Measurements from ENCODE around the gene NACAD. TPM values are rescaled to one million over a fixed set of nuclear protein-coding genes. Genes with fewer than 3 reads are reported as not detected.

NACAD gene
- total RNA-seq, 1 donor from 2014 or later = 21.6 TPM

- no peaks in the 10 kb centered on the region for H3K27me3 Mint-ChIP-seq (ENCODE audit: low read depth, unreplicated experiment)
- no peak overlapping the region for H3K27ac Mint-ChIP-seq (ENCODE audit: unreplicated experiment)
- no peaks in the 10 kb centered on the region for H3K9me3 Mint-ChIP-seq (ENCODE audit: unreplicated experiment)
- H3K4me1 ChIP-seq (ENCODE audit: insufficient read depth, low read length) = no peaks in the 10 kb centered on the region
- no peak overlapping the region for H3K27ac ChIP-seq (ENCODE audit: low read depth, low read length)
- no peak for TF ChIP-seq CTCF (IDR thresholded peaks at IDR 0.05; ENCODE audit: insufficient read depth, low read depth, low read length)
- no peak for TF ChIP-seq EZH2 (IDR thresholded peaks at IDR 0.05; ENCODE audit: insufficient read depth, low read length)
- H3K9me3 ChIP-seq (ENCODE audit: insufficient read depth, low read depth, low read length) = no peaks in the 10 kb centered on the region
- DNase-seq (ENCODE audit: low read depth) (no peak), FAIRE-seq (no peak)
- H3K36me3 Mint-ChIP-seq (ENCODE audit: low read depth, unreplicated experiment) = peaks cover 15% of the 10 kb centered on the region
- no peaks in the 10 kb centered on the region for H3K27me3 ChIP-seq (ENCODE audit: insufficient read depth, low read length)
- H3K4me3 ChIP-seq (ENCODE audit: insufficient read depth, low read depth, low read length) = no peak overlapping the region
- no peak overlapping the region for H2AFZ ChIP-seq (ENCODE audit: low read depth, low read length)
- no peak overlapping the region for H3K4me2 ChIP-seq (ENCODE audit: low read length)
- no peaks in the 10 kb centered on the region for H3K36me3 ChIP-seq (ENCODE audit: insufficient read depth, low read length)
- no peak overlapping the region for H3K9ac ChIP-seq (ENCODE audit: low read length)
- no peaks in the 10 kb centered on the region for H3K4me1 Mint-ChIP-seq (ENCODE audit: low read depth, unreplicated experiment)
- peaks cover 6% of the 10 kb centered on the region for H4K20me1 ChIP-seq (ENCODE audit: insufficient read depth, low read length)
- no peak overlapping the region for H3K4me3 Mint-ChIP-seq (ENCODE audit: unreplicated experiment)
- H3K79me2 ChIP-seq (ENCODE audit: insufficient read depth, low read length) = no peaks in the 10 kb centered on the region
Measured at GRCh38 chr7:45082031-45082830, 6.5 kb downstream of the NACAD start.

- Histone ChIP-seq H4K20me1 (ENCODE audit: insufficient read depth, low read length) (peaks cover 6% of the 10 kb centered on the region), H3K4me1 (ENCODE audit: insufficient read depth, low read length) (no peaks in the 10 kb centered on the region), H3K4me2 (ENCODE audit: low read length) (no peak overlapping the region), H3K9me3 (ENCODE audit: insufficient read depth, low read depth, low read length) (no peaks in the 10 kb centered on the region), H3K36me3 (ENCODE audit: insufficient read depth, low read length) (no peaks in the 10 kb centered on the region), H3K9ac (ENCODE audit: low read length) (no peak overlapping the region), H3K79me2 (ENCODE audit: insufficient read depth, low read length) (no peaks in the 10 kb centered on the region), H3K4me3 (ENCODE audit: insufficient read depth, low read depth, low read length) (no peak overlapping the region), H3K27ac (ENCODE audit: low read depth, low read length) (no peak overlapping the region), H3K27me3 (ENCODE audit: insufficient read depth, low read length) (no peaks in the 10 kb centered on the region), H2AFZ (ENCODE audit: low read depth, low read length) (no peak overlapping the region)
- H3K4me1 Mint-ChIP-seq (ENCODE audit: low read depth, unreplicated experiment) = no peaks in the 10 kb centered on the region
- H3K36me3 Mint-ChIP-seq (ENCODE audit: low read depth, unreplicated experiment) = peaks cover 13% of the 10 kb centered on the region
- TF ChIP-seq CTCF (IDR thresholded peaks at IDR 0.05; ENCODE audit: insufficient read depth, low read depth, low read length) (no peak), EZH2 (IDR thresholded peaks at IDR 0.05; ENCODE audit: insufficient read depth, low read length) (no peak)
- no peak overlapping the region for H3K27ac Mint-ChIP-seq (ENCODE audit: unreplicated experiment)
- no peak for DNase-seq (ENCODE audit: low read depth)
- no peaks in the 10 kb centered on the region for H3K9me3 Mint-ChIP-seq (ENCODE audit: unreplicated experiment)
- no peak for FAIRE-seq
- no peak overlapping the region for H3K4me3 Mint-ChIP-seq (ENCODE audit: unreplicated experiment)
- H3K27me3 Mint-ChIP-seq (ENCODE audit: low read depth, unreplicated experiment) = no peaks in the 10 kb centered on the region
Measured at GRCh38 chr7:45081670-45081974, 7.1 kb downstream of the NACAD start.

- H3K27ac ChIP-seq (ENCODE audit: low read depth, low read length) = no peak overlapping the region
- no peak overlapping the region for H3K4me3 ChIP-seq (ENCODE audit: insufficient read depth, low read depth, low read length)
- no peaks in the 10 kb centered on the region for H3K36me3 ChIP-seq (ENCODE audit: insufficient read depth, low read length)
- H3K4me2 ChIP-seq (ENCODE audit: low read length) = no peak overlapping the region
- H3K27me3 ChIP-seq (ENCODE audit: insufficient read depth, low read length) = no peaks in the 10 kb centered on the region
- no peak overlapping the region for H2AFZ ChIP-seq (ENCODE audit: low read depth, low read length)
- no peaks in the 10 kb centered on the region for H3K4me1 Mint-ChIP-seq (ENCODE audit: low read depth, unreplicated experiment)
- no peaks in the 10 kb centered on the region for H3K4me1 ChIP-seq (ENCODE audit: insufficient read depth, low read length)
- FAIRE-seq (no peak), DNase-seq (ENCODE audit: low read depth) (no peak)
- H3K4me3 Mint-ChIP-seq (ENCODE audit: unreplicated experiment) = no peak overlapping the region
- TF ChIP-seq EZH2 (IDR thresholded peaks at IDR 0.05; ENCODE audit: insufficient read depth, low read length) = no peak
- TF ChIP-seq CTCF (IDR thresholded peaks at IDR 0.05; ENCODE audit: insufficient read depth, low read depth, low read length) = no peak
- peaks cover 6% of the 10 kb centered on the region for H4K20me1 ChIP-seq (ENCODE audit: insufficient read depth, low read length)
- H3K9ac ChIP-seq (ENCODE audit: low read length) = no peak overlapping the region
- no peaks in the 10 kb centered on the region for H3K27me3 Mint-ChIP-seq (ENCODE audit: low read depth, unreplicated experiment)
- H3K9me3 Mint-ChIP-seq (ENCODE audit: unreplicated experiment) = no peaks in the 10 kb centered on the region
- H3K79me2 ChIP-seq (ENCODE audit: insufficient read depth, low read length) = no peaks in the 10 kb centered on the region
- H3K36me3 Mint-ChIP-seq (ENCODE audit: low read depth, unreplicated experiment) = peaks cover 13% of the 10 kb centered on the region
- H3K27ac Mint-ChIP-seq (ENCODE audit: unreplicated experiment) = no peak overlapping the region
- H3K9me3 ChIP-seq (ENCODE audit: insufficient read depth, low read depth, low read length) = no peaks in the 10 kb centered on the region
Measured at GRCh38 chr7:45080958-45081669, 7.7 kb downstream of the NACAD start.

All from astrocyte (in vitro differentiated cells and primary cell).